Muscle of arm (tissue), 12 donors: ENCODE data around the gene DYNLT3. TPM values are rescaled to one million over a fixed set of nuclear protein-coding genes. Genes with fewer than 3 reads are reported as not detected.

Source experiments
- DNase-seq: peaks from one replicate; pipeline ENCODE4 v3.0.0-alpha.2; 2013
- polyA plus RNA-seq, 12 donors: library from polyadenylated mRNA; unstranded; fragments of 120-200 nt; gene quantifications; one replicate each; pipeline ENCODE4 v1.2.1, GENCODE V29; 2013; ENCODE audit not compliant: insufficient read length in 12 of 12

DYNLT3 gene
- polyA plus RNA-seq, 12 donors: 8.8 to 15.0 (median 12.6) TPM; not detected in 1

DNA sequence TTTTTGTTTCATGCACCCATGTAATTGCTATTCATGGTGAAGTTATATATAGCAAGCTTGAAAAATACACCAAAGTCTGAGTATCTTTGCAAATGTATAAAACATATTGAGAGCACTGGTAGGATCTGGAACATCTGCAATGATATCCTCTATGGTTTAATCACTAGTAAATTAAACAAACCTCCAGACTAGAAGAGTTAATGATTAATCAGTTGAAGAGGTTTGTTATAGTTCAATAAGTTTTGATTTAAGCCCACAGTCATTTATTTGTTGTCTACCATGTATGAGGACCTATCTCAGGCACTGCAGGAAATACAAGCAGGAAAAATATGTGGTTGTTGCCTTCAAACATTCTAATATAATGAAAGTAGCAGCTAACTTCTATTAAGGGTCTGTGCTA lies 51.1 kb downstream of the DYNLT3 start:
- no peak for DNase-seq

Other genes starting within 250 kb of the DYNLT3 start
- 10 to 100 TPM in 7 of 12 donors, 1 to 10 TPM in 4, not detected in 1; 5.1 to 13.1 (median 10.3) TPM for gene XK, start 161.8 kb downstream of the DYNLT3 start, polyA plus RNA-seq
- gene CYBB, start 67.5 kb downstream of the DYNLT3 start, polyA plus RNA-seq: 10 to 100 TPM in 11 of 12 donors, not detected in 1; 11.2 to 28.6 (median 19.2) TPM
- under 1 TPM in 10 of 12 donors, not detected in 2; 0.09 to 0.40 (median 0.22) TPM for gene SYTL5, start 159.0 kb upstream of the DYNLT3 start, polyA plus RNA-seq